ENCODE measurements around the gene OVCA2. TPM values are rescaled to one million over a fixed set of nuclear protein-coding genes. Genes with fewer than 3 reads are reported as not detected.

The OVCA2 gene
- total and polyA plus RNA-seq, 2 donors from 2014 or later: 22.9 to 63.6 TPM

DNA sequence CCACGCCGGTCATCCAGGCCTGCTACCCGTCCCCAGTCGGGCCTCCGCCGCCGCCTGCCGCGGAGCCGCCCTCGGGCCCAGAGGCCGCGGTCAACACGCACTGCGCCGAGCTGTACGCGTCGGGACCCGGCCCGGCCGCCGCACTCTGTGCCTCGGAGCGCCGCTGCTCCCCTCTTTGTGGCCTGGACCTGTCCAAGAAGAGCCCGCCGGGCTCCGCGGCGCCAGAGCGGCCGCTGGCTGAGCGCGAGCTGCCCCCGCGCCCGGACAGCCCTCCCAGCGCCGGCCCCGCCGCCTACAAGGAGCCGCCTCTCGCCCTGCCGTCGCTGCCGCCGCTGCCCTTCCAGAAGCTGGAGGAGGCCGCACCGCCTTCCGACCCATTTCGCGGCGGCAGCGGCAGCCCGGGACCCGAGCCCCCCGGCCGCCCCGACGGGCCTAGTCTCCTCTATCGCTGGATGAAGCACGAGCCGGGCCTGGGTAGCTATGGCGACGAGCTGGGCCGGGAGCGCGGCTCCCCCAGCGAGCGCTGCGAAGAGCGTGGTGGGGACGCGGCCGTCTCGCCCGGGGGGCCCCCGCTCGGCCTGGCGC is 15.4 kb downstream of the OVCA2 start:
- TF ChIP-seq, protein P1, sequence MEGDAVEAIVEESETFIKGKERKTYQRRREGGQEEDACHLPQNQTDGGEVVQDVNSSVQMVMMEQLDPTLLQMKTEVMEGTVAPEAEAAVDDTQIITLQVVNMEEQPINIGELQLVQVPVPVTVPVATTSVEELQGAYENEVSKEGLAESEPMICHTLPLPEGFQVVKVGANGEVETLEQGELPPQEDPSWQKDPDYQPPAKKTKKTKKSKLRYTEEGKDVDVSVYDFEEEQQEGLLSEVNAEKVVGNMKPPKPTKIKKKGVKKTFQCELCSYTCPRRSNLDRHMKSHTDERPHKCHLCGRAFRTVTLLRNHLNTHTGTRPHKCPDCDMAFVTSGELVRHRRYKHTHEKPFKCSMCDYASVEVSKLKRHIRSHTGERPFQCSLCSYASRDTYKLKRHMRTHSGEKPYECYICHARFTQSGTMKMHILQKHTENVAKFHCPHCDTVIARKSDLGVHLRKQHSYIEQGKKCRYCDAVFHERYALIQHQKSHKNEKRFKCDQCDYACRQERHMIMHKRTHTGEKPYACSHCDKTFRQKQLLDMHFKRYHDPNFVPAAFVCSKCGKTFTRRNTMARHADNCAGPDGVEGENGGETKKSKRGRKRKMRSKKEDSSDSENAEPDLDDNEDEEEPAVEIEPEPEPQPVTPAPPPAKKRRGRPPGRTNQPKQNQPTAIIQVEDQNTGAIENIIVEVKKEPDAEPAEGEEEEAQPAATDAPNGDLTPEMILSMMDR (IDR thresholded peaks at IDR 0.05; ENCODE audit: borderline replicate concordance, extremely low read depth, insufficient read depth): no peak
- DNase-seq (peak in 3 of 5 donors; percentile 33 to 77 (median 58)), FAIRE-seq (no peak)
- Histone ChIP-seq H3K9ac (ENCODE audit: low read length in 3 of 3) (no peak overlapping the region), H3K9me3 (ENCODE audit: control insufficient read depth in 2 of 3, insufficient read depth in 1 of 3, low read length in 3 of 3) (no peaks in the 10 kb centered on the region), H3K27me3 (ENCODE audit: control insufficient read depth, insufficient read depth, low read length) (peaks cover 9% of the 10 kb centered on the region), H3K27ac (ENCODE audit: low read depth in 2 of 2, low read length in 2 of 2) (no peak overlapping the region), H3K4me3 (ENCODE audit: low read length in 3 of 3) (no peak overlapping the region), H3K4me1 (ENCODE audit: control insufficient read depth in 2 of 3, insufficient read depth in 2 of 3, low read depth in 1 of 3, low read length in 3 of 3) (peaks cover 0 to 18% (median 0%) of the 10 kb centered on the region in 3 donors), H3K36me3 (ENCODE audit: control insufficient read depth in 2 of 3, insufficient read depth in 3 of 3, low read length in 3 of 3) (no peaks in the 10 kb centered on the region)
- intact Hi-C loops (cut with DNase I): loop anchor here (5.0 kb wide), 1 partner anchor 185 kb away; no protein-coding TSS in a partner anchor

DNA sequence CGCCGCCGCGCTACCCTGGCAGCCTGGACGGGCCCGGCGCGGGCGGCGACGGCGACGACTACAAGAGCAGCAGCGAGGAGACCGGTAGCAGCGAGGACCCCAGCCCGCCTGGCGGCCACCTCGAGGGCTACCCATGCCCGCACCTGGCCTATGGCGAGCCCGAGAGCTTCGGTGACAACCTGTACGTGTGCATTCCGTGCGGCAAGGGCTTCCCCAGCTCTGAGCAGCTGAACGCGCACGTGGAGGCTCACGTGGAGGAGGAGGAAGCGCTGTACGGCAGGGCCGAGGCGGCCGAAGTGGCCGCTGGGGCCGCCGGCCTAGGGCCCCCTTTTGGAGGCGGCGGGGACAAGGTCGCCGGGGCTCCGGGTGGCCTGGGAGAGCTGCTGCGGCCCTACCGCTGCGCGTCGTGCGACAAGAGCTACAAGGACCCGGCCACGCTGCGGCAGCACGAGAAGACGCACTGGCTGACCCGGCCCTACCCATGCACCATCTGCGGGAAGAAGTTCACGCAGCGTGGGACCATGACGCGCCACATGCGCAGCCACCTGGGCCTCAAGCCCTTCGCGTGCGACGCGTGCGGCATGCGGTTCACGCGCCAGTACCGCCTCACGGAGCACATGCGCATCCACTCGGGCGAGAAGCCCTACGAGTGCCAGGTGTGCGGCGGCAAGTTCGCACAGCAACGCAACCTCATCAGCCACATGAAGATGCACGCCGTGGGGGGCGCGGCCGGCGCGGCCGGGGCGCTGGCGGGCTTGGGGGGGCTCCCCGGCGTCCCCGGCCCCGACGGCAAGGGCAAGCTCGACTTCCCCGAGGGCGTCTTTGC is 16.2 kb downstream of the OVCA2 start:
- H3K4me3 ChIP-seq (ENCODE audit: low read length in 3 of 3): peak overlapping the region in 2 of 3 donors; percentile 25 to 28
- intact Hi-C loops (cut with DNase I): loop anchor here (5.0 kb wide), 1 partner anchor 184 kb away; no protein-coding TSS in a partner anchor
- H3K9ac ChIP-seq (ENCODE audit: low read length in 3 of 3): no peak overlapping the region
- peaks cover 9% of the 10 kb centered on the region for H3K27me3 ChIP-seq (ENCODE audit: control insufficient read depth, insufficient read depth, low read length)
- peaks cover 0 to 18% (median 0%) of the 10 kb centered on the region in 3 donors for H3K4me1 ChIP-seq (ENCODE audit: control insufficient read depth in 2 of 3, insufficient read depth in 2 of 3, low read depth in 1 of 3, low read length in 3 of 3)
- FAIRE-seq (no peak), DNase-seq (peak in 3 of 5 donors; percentile 50 to 81 (median 76))
- H3K27ac ChIP-seq (ENCODE audit: low read depth in 2 of 2, low read length in 2 of 2): peak overlapping the region in 1 of 2 donors; percentile 43
- H3K36me3 ChIP-seq (ENCODE audit: control insufficient read depth in 2 of 3, insufficient read depth in 3 of 3, low read length in 3 of 3): no peaks in the 10 kb centered on the region
- TF ChIP-seq, protein P1 (IDR thresholded peaks at IDR 0.05; ENCODE audit: borderline replicate concordance, extremely low read depth, insufficient read depth): no peak
- no peaks in the 10 kb centered on the region for H3K9me3 ChIP-seq (ENCODE audit: control insufficient read depth in 2 of 3, insufficient read depth in 1 of 3, low read length in 3 of 3)

DNA sequence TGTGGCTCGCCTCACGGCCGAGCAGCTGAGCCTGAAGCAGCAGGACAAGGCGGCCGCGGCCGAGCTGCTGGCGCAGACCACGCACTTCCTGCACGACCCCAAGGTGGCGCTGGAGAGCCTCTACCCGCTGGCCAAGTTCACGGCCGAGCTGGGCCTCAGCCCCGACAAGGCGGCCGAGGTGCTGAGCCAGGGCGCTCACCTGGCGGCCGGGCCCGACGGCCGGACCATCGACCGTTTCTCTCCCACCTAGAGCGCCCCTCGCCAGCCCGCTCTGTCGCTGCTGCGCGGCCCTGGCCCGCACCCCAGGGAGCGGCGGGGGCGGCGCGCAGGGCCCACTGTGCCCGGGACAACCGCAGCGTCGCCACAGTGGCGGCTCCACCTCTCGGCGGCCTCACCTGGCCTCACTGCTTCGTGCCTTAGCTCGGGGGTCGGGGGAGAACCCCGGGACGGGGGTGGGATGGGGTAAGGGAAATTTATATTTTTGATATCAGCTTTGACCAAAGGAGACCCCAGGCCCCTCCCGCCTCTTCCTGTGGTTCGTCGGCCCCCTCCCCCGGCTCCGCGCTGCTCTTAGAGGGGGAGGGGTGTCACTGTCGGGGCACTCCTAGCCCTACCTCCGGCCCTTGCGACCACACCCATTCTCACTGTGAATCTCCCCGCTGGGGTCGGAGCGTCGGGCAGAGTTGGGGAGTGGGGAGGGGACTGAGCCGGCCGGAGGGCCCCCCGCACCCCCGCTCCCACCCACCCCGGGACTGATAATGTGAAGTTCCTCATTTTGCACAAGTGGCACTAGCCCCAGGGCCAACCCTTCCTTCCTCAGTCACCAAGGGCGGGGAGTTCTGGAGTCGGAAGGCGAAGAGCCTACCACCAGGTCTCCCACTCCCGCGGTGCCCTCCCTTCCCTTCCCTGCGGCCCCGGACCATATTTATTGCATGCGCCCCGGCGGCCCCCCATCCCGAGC is 17.0 kb downstream of the OVCA2 start:
- no peak for FAIRE-seq
- Histone ChIP-seq H3K27me3 (ENCODE audit: control insufficient read depth, insufficient read depth, low read length) (peaks cover 5% of the 10 kb centered on the region), H3K9ac (ENCODE audit: low read length in 3 of 3) (no peak overlapping the region), H3K9me3 (ENCODE audit: control insufficient read depth in 2 of 3, insufficient read depth in 1 of 3, low read length in 3 of 3) (no peaks in the 10 kb centered on the region), H3K36me3 (ENCODE audit: control insufficient read depth in 2 of 3, insufficient read depth in 3 of 3, low read length in 3 of 3) (no peaks in the 10 kb centered on the region), H3K4me1 (ENCODE audit: control insufficient read depth in 2 of 3, insufficient read depth in 2 of 3, low read depth in 1 of 3, low read length in 3 of 3) (peaks cover 0 to 16% (median 0%) of the 10 kb centered on the region in 3 donors), H3K27ac (ENCODE audit: low read depth in 2 of 2, low read length in 2 of 2) (peak overlapping the region; percentile 37 to 43), H3K4me3 (ENCODE audit: low read length in 3 of 3) (peak overlapping the region in 1 of 3 donors; percentile 11)
- TF ChIP-seq, protein P1 (IDR thresholded peaks at IDR 0.05; ENCODE audit: borderline replicate concordance, extremely low read depth, insufficient read depth): peak; percentile 50
- intact Hi-C loops (cut with DNase I): loop anchor here (5.0 kb wide), 1 partner anchor 183 kb away; no protein-coding TSS in a partner anchor
- peak in 4 of 5 donors; percentile 61 to 92 (median 68) for DNase-seq
